SK-N-SH (cell line): ENCODE data around the gene RIMS4. TPM values are rescaled to one million over a fixed set of nuclear protein-coding genes. Genes with fewer than 3 reads are reported as not detected.

ENCODE experiments used
- CTCF ChIA-PET: fragments of 300-600, 350-600 bp; formaldehyde crosslinking; extraction: SDS; loops from one replicate; lab custom pipeline; 2021; lab: Yijun Ruan, JAX
- POLR2A ChIA-PET: fragments of 350-600 bp; sonication (Branson Sonifier 250); formaldehyde crosslinking; extraction: SDS; loops from one replicate; lab custom pipeline; 2020; ENCODE audit warnings: antibody characterized with exemption, inconsistent platforms; lab: Yijun Ruan, JAX
- DNase-seq: peaks from one replicate; pipeline ENCODE4 v3.0.0; 2012
- H2AFZ ChIP-seq: fragments of 200-600 bp; sonication (generic); 2 replicates; pipeline ENCODE4 v1.8.1; 2016; ENCODE audit warnings: antibody characterized with exemption, mild to moderate bottlenecking, low read depth
- H3F3A ChIP-seq: fragments of 200-600 bp; sonication (generic); replicated peaks from 2 replicates; pipeline ENCODE3; 2016; ENCODE audit warnings: antibody characterized with exemption, mild to moderate bottlenecking; ENCODE audit not compliant: insufficient read depth
- H3K27ac ChIP-seq, 2 experiments: fragments of 200-500 bp in 1 of 2; fragments of 200-600 bp in 1 of 2; sonication (Bioruptor generic) in 1 of 2; sonication (generic), shearing (Covaris generic) in 1 of 2; 2 replicates each; pipeline versions ENCODE4 v1.5.1 to v1.6.1; 2014 to 2016; ENCODE audit warnings: low read depth in 2 of 2, inconsistent platforms in 1 of 2, low read length in 1 of 2, mild to moderate bottlenecking in 1 of 2, mixed read lengths in 1 of 2
- H3K27me3 ChIP-seq: fragments of 200-600 bp; sonication (generic), shearing (Covaris generic); 2 replicates; pipeline ENCODE4 v1.6.1; 2016; ENCODE audit warnings: mixed run types; ENCODE audit not compliant: insufficient read depth
- H3K36me3 ChIP-seq, 2 experiments: fragments of 200-500 bp in 1 of 2; fragments of 200-600 bp in 1 of 2; sonication (Bioruptor generic) in 1 of 2; sonication (generic) in 1 of 2; replicated peaks in 1 of 2; 2 replicates each; pipeline versions ENCODE3 to v1.5.1; 2014 to 2016; ENCODE audit warnings: low read length in 1 of 2, mild to moderate bottlenecking in 1 of 2; ENCODE audit not compliant: insufficient read depth in 2 of 2, control insufficient read depth in 1 of 2
- H3K4me1 ChIP-seq, 2 experiments: fragments of 200-500 bp in 1 of 2; fragments of 200-600 bp in 1 of 2; sonication (Bioruptor generic) in 1 of 2; sonication (generic), shearing (Covaris generic) in 1 of 2; 2 replicates each; pipeline versions ENCODE4 v1.5.1 to v1.6.1; 2014 to 2016; ENCODE audit warnings: low read depth in 1 of 2, low read length in 1 of 2, mixed run types in 1 of 2; ENCODE audit not compliant: insufficient read depth in 2 of 2, control insufficient read depth in 1 of 2
- H3K4me2 ChIP-seq: fragments of 200-600 bp; sonication (generic), shearing (Covaris generic); 2 replicates; pipeline ENCODE4 v1.6.1; 2017; ENCODE audit warnings: mixed run types
- H3K4me3 ChIP-seq, 2 experiments: fragments of 200-500 bp in 1 of 2; fragments of 200-600 bp in 1 of 2; sonication (Bioruptor generic) in 1 of 2; sonication (generic), shearing (Covaris generic) in 1 of 2; 2 replicates each; pipeline versions ENCODE4 v1.5.1 to v1.8.1; 2014 to 2016; ENCODE audit warnings: low read depth in 2 of 2, inconsistent platforms in 1 of 2, low read length in 1 of 2, mild to moderate bottlenecking in 1 of 2, mixed read lengths in 1 of 2, moderate library complexity in 1 of 2
- H3K79me2 ChIP-seq: fragments of 200-600 bp; sonication (generic); 2 replicates; pipeline ENCODE4 v1.8.1; 2017; ENCODE audit warnings: mild to moderate bottlenecking; ENCODE audit not compliant: insufficient read depth
- H3K9ac ChIP-seq: fragments of 200-600 bp; sonication (generic); 2 replicates; pipeline ENCODE4 v1.6.1; 2017; ENCODE audit warnings: mixed run types
- H3K9me2 ChIP-seq: fragments of 200-600 bp; sonication (generic); 2 replicates; pipeline ENCODE4 v1.6.1; 2017; ENCODE audit warnings: mixed run types
- H3K9me3 ChIP-seq: fragments of 200-600 bp; sonication (generic); 2 replicates; pipeline ENCODE4 v1.6.1; 2017; ENCODE audit warnings: mixed run types, mild to moderate bottlenecking, moderate library complexity
- H4K20me1 ChIP-seq: fragments of 200-600 bp; sonication (generic); 2 replicates; pipeline ENCODE4 v1.6.1; 2017; ENCODE audit warnings: mild to moderate bottlenecking, mixed run types; ENCODE audit not compliant: insufficient read depth
- CHD2 ChIP-seq: fragments of 150-350 bp; IDR thresholded peaks from 2 replicates; pipeline ENCODE4 v1.6.1; 2018; ENCODE audit warnings: low read length; ENCODE audit not compliant: partially characterized antibody
- ELF1 ChIP-seq: IDR thresholded peaks from 2 replicates; pipeline ENCODE4 v1.4.0; 2012
- EZH2phosphoT487 ChIP-seq: fragments of 200-600 bp; sonication (generic); IDR thresholded peaks from 2 replicates; pipeline ENCODE4 v1.6.1; 2017; ENCODE audit warnings: low read depth, mixed run types, mild to moderate bottlenecking, antibody characterized with exemption, moderate library complexity, borderline replicate concordance
- FOXJ3 ChIP-seq: sonication (generic); formaldehyde crosslinking; IDR thresholded peaks from 2 replicates; pipeline ENCODE4 v1.5.1; 2020; ENCODE audit warnings: mild to moderate bottlenecking, missing genetic modification reagents
- GATA2 ChIP-seq: sonication (generic); formaldehyde crosslinking; IDR thresholded peaks from 2 replicates; pipeline ENCODE4 v1.5.0; 2020; ENCODE audit warnings: mild to moderate bottlenecking, missing genetic modification reagents
- JUND ChIP-seq: IDR thresholded peaks from 2 replicates; pipeline ENCODE4 v1.4.0; 2012
- MEF2A ChIP-seq: IDR thresholded peaks from 2 replicates; pipeline ENCODE4 v1.4.0; 2012; ENCODE audit warnings: low read depth, borderline replicate concordance
- MXI1 ChIP-seq: IDR thresholded peaks from 2 replicates; pipeline ENCODE4 v1.6.1; 2012; ENCODE audit warnings: mild to moderate bottlenecking, low read depth, low read length, improper control_type of control experiment
- NRF1 ChIP-seq: IDR thresholded peaks from 2 replicates; pipeline ENCODE4 v1.6.1; 2012; ENCODE audit warnings: low read depth, mild to moderate bottlenecking, low read length
- RCOR1 ChIP-seq: fragments of 150-350 bp; IDR thresholded peaks from 2 replicates; pipeline ENCODE4 v1.6.1; 2017; ENCODE audit warnings: antibody characterized with exemption, low read length
- RFX5 ChIP-seq: IDR thresholded peaks from 2 replicates; pipeline ENCODE4 v1.6.1; 2012; ENCODE audit warnings: mild to moderate bottlenecking, improper control_type of control experiment, low read length
- SMC3 ChIP-seq: IDR thresholded peaks from 2 replicates; pipeline ENCODE4 v1.6.1; 2012; ENCODE audit warnings: low read depth, low read length, improper control_type of control experiment
- TCF12 ChIP-seq: IDR thresholded peaks from 2 replicates; pipeline ENCODE4 v1.4.0; 2012
- YY1 ChIP-seq: IDR thresholded peaks from 2 replicates; pipeline ENCODE4 v1.4.0; 2012; ENCODE audit warnings: low read depth, mild to moderate bottlenecking
- WGBS: methylation state at CpG from one replicate; pipeline ENCODE4 v1.1.6; 2017; ENCODE audit warnings: low lambda C conversion rate; 5-methylcytosine and 5-hydroxymethylcytosine counted together
- polyA plus RNA-seq, 3 experiments: library from polyadenylated mRNA; depleted of rRNA; stranded (reverse); fragments of >200 nt; gene quantifications; 2 replicates each; pipeline ENCODE4 v1.2.3, GENCODE V29; 2012
- TF ChIP-seq, protein P1 (sequence below): IDR thresholded peaks from 2 replicates; pipeline ENCODE4 v1.4.0; 2012; ENCODE audit warnings: low read depth, borderline replicate concordance
- TF ChIP-seq, protein P2 (sequence below): IDR thresholded peaks from 2 replicates; pipeline ENCODE4 v1.4.0; 2012; ENCODE audit warnings: low read depth, borderline replicate concordance
- TF ChIP-seq, protein P3 (sequence below): IDR thresholded peaks from 2 replicates; pipeline ENCODE4 v1.4.0; 2012; ENCODE audit warnings: low read depth
- TF ChIP-seq, protein P4 (sequence below): fragments of 150-350 bp; IDR thresholded peaks from 2 replicates; pipeline ENCODE4 v1.6.1; 2017; ENCODE audit warnings: antibody characterized with exemption, low read length, low read depth, borderline replicate concordance
- TF ChIP-seq, protein P5 (sequence below): fragments of 200-600 bp; sonication (generic); IDR thresholded peaks from 2 replicates; pipeline ENCODE4 v1.6.1; 2017; ENCODE audit warnings: antibody characterized with exemption, mild to moderate bottlenecking, moderate library complexity

Gene RIMS4
- polyA plus RNA-seq, 1 of the 3 experiments (the other 2 are of a cell fraction), result 0.13 TPM

DNA sequence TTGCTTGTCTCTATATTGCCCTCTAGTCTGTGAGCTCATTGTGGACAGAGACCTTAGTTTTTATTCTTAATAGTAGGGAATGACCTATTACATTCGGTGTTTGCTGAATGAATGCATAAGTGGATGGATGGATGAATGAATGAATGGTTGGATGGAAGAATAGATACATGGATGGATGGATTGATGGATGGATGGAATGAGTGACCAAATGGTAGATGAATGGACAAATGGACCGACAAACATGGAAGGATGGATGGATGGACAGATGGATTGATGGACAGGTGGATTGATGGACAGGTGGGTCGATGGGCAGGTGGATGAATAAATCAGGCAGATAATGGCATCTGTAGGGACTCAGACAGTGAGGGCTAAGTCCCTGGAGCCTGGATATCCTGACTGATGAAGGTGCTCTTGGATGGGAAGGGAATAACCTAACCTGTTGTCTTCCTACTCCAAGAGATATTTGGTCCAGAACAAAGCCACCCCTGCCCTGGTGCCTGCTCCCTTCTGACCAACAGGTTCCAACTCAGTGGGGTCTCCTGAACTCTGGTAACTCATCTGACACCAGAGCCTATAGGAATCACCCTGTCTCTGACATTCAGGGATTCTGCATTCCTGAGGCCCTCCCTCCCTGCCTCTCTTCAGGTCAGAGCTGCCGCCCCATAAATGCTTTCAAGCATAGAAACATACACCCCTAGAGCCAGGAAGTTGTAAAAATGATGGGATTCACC lies 104.8 kb downstream of the RIMS4 start:
- Histone ChIP-seq H3K27ac (no peak overlapping the region), H3K9me2 (no peaks in the 10 kb centered on the region), H2AFZ (no peak overlapping the region), H3K79me2 (no peaks in the 10 kb centered on the region), H3K27me3 (no peaks in the 10 kb centered on the region), H4K20me1 (no peaks in the 10 kb centered on the region), H3K9me3 (no peaks in the 10 kb centered on the region), H3K4me2 (no peak overlapping the region), H3F3A (no peaks in the 10 kb centered on the region), H3K4me3 (no peak overlapping the region), H3K36me3 (no peaks in the 10 kb centered on the region), H3K4me1 (peaks cover 5 to 12% of the 10 kb centered on the region in 2 experiments; a peak in 2 of 4 replicates), H3K9ac (no peak overlapping the region)
- DNase-seq, result no peak
- ChIA-PET POLR2A (no interaction called here), CTCF (interaction anchor here (1.3 to 7.0 kb wide), 2 partner anchors 22 to 28 kb away, joined by 3 to 61 read pairs; no protein-coding TSS in a partner anchor)
- WGBS, result 80% methylated on average over 4 of the region's 4 CpGs
- no peak for TF ChIP-seq EZH2phosphoT487
- TF ChIP-seq YY1, result no peak

DNA sequence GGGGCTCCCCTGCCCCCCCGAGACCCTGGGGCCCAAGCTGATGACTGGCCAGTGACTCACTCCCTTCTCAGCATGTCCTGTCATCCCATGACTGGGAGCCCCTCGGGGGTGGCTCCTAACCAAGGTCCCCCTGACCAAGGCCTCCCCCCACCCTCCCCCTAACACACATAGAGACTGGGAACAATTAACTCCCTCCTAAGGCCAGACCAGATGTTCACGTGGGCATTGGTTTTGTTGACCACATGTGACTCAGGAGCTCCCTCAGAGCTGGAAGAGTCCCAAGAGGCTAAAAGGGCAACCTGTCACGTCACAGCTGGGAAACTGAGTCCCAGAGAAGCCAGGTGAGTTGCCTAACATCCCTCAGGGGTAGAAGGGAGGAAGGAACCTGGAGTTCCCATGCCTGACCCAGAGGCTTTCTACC lies 105.8 kb downstream of the RIMS4 start:
- no peaks in the 10 kb centered on the region for H3K36me3 ChIP-seq
- ChIA-PET POLR2A (no interaction called here), CTCF (interaction anchor here (1.0 to 7.0 kb wide), 2 partner anchors 21 to 43 kb away, joined by 4 to 61 read pairs; no protein-coding TSS in a partner anchor)
- H2AFZ ChIP-seq, result peak overlapping the region; percentile 62; the same call in 1 of the 2 replicates
- H3K9me3 ChIP-seq, result no peaks in the 10 kb centered on the region
- H3K4me2 ChIP-seq, result peak overlapping the region; percentile 33; the same call in 1 of the 2 replicates
- no peak for DNase-seq
- H3K27ac ChIP-seq, result no peak overlapping the region
- H3K9me2 ChIP-seq, result no peaks in the 10 kb centered on the region
- H4K20me1 ChIP-seq, result no peaks in the 10 kb centered on the region
- no peak overlapping the region for H3K4me3 ChIP-seq
- H3K27me3 ChIP-seq, result no peaks in the 10 kb centered on the region
- H3K9ac ChIP-seq, result no peak overlapping the region
- peaks cover 5 to 14% of the 10 kb centered on the region in 2 experiments; a peak in 2 of 4 replicates for H3K4me1 ChIP-seq
- WGBS, result 22% methylated on average over 3 of the region's 4 CpGs
- H3K79me2 ChIP-seq, result no peaks in the 10 kb centered on the region
- H3F3A ChIP-seq, result no peaks in the 10 kb centered on the region
- TF ChIP-seq RCOR1 (no peak), ELF1 (no peak), GATA2 (CRISPR knock-in tag) (no peak), SMC3 (no peak), CHD2 (no peak), FOXJ3 (CRISPR knock-in tag) (no peak), EZH2phosphoT487 (no peak), TCF12 (peak; percentile 83), JUND (peak; percentile 67), MEF2A (no peak), RFX5 (no peak), MXI1 (no peak), NRF1 (no peak)
- TF ChIP-seq, protein P1, sequence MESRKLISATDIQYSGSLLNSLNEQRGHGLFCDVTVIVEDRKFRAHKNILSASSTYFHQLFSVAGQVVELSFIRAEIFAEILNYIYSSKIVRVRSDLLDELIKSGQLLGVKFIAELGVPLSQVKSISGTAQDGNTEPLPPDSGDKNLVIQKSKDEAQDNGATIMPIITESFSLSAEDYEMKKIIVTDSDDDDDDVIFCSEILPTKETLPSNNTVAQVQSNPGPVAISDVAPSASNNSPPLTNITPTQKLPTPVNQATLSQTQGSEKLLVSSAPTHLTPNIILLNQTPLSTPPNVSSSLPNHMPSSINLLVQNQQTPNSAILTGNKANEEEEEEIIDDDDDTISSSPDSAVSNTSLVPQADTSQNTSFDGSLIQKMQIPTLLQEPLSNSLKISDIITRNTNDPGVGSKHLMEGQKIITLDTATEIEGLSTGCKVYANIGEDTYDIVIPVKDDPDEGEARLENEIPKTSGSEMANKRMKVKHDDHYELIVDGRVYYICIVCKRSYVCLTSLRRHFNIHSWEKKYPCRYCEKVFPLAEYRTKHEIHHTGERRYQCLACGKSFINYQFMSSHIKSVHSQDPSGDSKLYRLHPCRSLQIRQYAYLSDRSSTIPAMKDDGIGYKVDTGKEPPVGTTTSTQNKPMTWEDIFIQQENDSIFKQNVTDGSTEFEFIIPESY, result no peak
- TF ChIP-seq, protein P2, sequence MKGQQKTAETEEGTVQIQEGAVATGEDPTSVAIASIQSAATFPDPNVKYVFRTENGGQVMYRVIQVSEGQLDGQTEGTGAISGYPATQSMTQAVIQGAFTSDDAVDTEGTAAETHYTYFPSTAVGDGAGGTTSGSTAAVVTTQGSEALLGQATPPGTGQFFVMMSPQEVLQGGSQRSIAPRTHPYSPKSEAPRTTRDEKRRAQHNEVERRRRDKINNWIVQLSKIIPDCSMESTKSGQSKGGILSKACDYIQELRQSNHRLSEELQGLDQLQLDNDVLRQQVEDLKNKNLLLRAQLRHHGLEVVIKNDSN, result peak; percentile 24; the same call in 1 of the 2 replicates
- TF ChIP-seq, protein P3, sequence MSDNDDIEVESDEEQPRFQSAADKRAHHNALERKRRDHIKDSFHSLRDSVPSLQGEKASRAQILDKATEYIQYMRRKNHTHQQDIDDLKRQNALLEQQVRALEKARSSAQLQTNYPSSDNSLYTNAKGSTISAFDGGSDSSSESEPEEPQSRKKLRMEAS, result no peak
- TF ChIP-seq, protein P4, sequence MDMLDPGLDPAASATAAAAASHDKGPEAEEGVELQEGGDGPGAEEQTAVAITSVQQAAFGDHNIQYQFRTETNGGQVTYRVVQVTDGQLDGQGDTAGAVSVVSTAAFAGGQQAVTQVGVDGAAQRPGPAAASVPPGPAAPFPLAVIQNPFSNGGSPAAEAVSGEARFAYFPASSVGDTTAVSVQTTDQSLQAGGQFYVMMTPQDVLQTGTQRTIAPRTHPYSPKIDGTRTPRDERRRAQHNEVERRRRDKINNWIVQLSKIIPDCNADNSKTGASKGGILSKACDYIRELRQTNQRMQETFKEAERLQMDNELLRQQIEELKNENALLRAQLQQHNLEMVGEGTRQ, result no peak
- TF ChIP-seq, protein P5, sequence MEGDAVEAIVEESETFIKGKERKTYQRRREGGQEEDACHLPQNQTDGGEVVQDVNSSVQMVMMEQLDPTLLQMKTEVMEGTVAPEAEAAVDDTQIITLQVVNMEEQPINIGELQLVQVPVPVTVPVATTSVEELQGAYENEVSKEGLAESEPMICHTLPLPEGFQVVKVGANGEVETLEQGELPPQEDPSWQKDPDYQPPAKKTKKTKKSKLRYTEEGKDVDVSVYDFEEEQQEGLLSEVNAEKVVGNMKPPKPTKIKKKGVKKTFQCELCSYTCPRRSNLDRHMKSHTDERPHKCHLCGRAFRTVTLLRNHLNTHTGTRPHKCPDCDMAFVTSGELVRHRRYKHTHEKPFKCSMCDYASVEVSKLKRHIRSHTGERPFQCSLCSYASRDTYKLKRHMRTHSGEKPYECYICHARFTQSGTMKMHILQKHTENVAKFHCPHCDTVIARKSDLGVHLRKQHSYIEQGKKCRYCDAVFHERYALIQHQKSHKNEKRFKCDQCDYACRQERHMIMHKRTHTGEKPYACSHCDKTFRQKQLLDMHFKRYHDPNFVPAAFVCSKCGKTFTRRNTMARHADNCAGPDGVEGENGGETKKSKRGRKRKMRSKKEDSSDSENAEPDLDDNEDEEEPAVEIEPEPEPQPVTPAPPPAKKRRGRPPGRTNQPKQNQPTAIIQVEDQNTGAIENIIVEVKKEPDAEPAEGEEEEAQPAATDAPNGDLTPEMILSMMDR, result no peak
